Activated CD4-positive, alpha-beta memory T cell treated with anti-CD3 and anti-CD28 coated beads for 36 hours (primary cell): ENCODE data around the gene ZNF367. TPM values are rescaled to one million over a fixed set of nuclear protein-coding genes. Genes with fewer than 3 reads are reported as not detected.

ENCODE experiments used
- CTCF ChIA-PET: fragments of 350-600 bp; sonication (Branson Sonifier 250); formaldehyde crosslinking; loops from one replicate; lab custom pipeline; 2021; ENCODE audit warnings: antibody characterized with exemption, inconsistent platforms; lab: Charles Lee
- POLR2A ChIA-PET: fragments of 350-600 bp; sonication (Branson Sonifier 250); formaldehyde crosslinking; loops from one replicate; lab custom pipeline; 2021; ENCODE audit warnings: antibody characterized with exemption; lab: Charles Lee
- DNase-seq: peaks from one replicate; pipeline ENCODE4 v3.0.0-alpha.2; 2020
- H3K27ac Mint-ChIP-seq: one replicate; pipeline ENCODE4 v1.8.0; 2021; ENCODE audit warnings: mixed read lengths
- H3K27me3 Mint-ChIP-seq: one replicate; pipeline ENCODE4 v1.8.0; 2021; ENCODE audit warnings: mixed read lengths
- H3K36me3 Mint-ChIP-seq: one replicate; pipeline ENCODE4 v1.8.0; 2021; ENCODE audit warnings: mixed read lengths
- H3K4me1 Mint-ChIP-seq: one replicate; pipeline ENCODE4 v1.8.0; 2021; ENCODE audit warnings: low read depth, mixed read lengths
- H3K4me3 Mint-ChIP-seq: one replicate; pipeline ENCODE4 v1.8.0; 2021; ENCODE audit warnings: mild to moderate bottlenecking, mixed read lengths
- H3K9me3 Mint-ChIP-seq: one replicate; pipeline ENCODE4 v1.8.0; 2021; ENCODE audit warnings: mixed read lengths
- intact Hi-C: fragments of 100-400 bp; cut with micrococcal nuclease; formaldehyde crosslinking; loops from one replicate; pipeline ENCODE4 v1.15.1; 2023
- total RNA-seq, 2 experiments: library from RNA; stranded (reverse); gene quantifications; one replicate each; pipeline ENCODE4 v1.2.3, GENCODE V29; 2021

Gene ZNF367
- total RNA-seq, 2 experiments from 2014 or later = 29.0 to 30.1 TPM

- intact Hi-C loops = no loop called here
- Mint-ChIP-seq H3K4me1 (peaks cover 22% of the 10 kb centered on the region), H3K9me3 (no peaks in the 10 kb centered on the region), H3K27ac (no peak overlapping the region), H3K36me3 (peaks cover 37% of the 10 kb centered on the region), H3K4me3 (no peak overlapping the region), H3K27me3 (no peaks in the 10 kb centered on the region)
- DNase-seq = no peak
- CTCF ChIA-PET = interaction anchor here (0.9 to 1.6 kb wide), 2 partner anchors 78 to 172 kb away, joined by 3 to 5 read pairs; no protein-coding TSS in a partner anchor
- POLR2A ChIA-PET = no interaction called here
Observed at GRCh38 chr9:96394832-96395496, 23.2 kb downstream of the ZNF367 start.

DNA sequence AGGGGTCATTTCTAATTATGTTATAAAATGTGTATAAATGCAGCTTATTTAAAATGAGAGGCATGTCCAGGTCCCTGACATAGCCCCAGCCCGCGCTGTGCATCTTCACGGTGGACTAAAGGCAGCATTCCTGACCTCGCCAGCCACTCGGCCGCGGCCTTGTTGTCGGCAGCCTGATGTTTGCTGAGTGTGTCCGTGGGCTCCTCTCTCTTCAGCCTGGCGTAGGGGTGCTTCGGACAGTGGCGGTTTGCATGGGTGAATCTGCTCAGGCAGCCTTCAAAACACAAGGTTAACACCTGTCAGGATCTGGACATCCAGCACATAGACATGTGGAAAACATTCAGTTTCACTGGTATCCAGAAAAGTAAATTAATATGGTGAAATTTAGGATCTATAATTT lies 25.9 kb downstream of the ZNF367 start:
- intact Hi-C loops = no loop called here
- CTCF ChIA-PET = no interaction called here
- H3K36me3 Mint-ChIP-seq = peaks cover 42% of the 10 kb centered on the region
- no peak overlapping the region for H3K4me3 Mint-ChIP-seq
- DNase-seq = no peak
- POLR2A ChIA-PET = no interaction called here
- no peaks in the 10 kb centered on the region for H3K9me3 Mint-ChIP-seq
- no peak overlapping the region for H3K27ac Mint-ChIP-seq
- H3K27me3 Mint-ChIP-seq = no peaks in the 10 kb centered on the region
- H3K4me1 Mint-ChIP-seq = peaks cover 4% of the 10 kb centered on the region

GRCh38 chr9:96391021-96391765 lies 27.0 kb downstream of the ZNF367 start:
- Mint-ChIP-seq H3K36me3 (peaks cover 45% of the 10 kb centered on the region), H3K4me1 (peaks cover 4% of the 10 kb centered on the region), H3K4me3 (no peak overlapping the region), H3K27me3 (no peaks in the 10 kb centered on the region), H3K27ac (no peak overlapping the region), H3K9me3 (no peaks in the 10 kb centered on the region)
- intact Hi-C loops = no loop called here
- DNase-seq = no peak
- ChIA-PET POLR2A (no interaction called here), CTCF (no interaction called here)

- Mint-ChIP-seq H3K9me3 (no peaks in the 10 kb centered on the region), H3K36me3 (peaks cover 46% of the 10 kb centered on the region), H3K27me3 (no peaks in the 10 kb centered on the region), H3K4me3 (no peak overlapping the region), H3K4me1 (peaks cover 14% of the 10 kb centered on the region), H3K27ac (no peak overlapping the region)
- intact Hi-C loops = no loop called here
- ChIA-PET CTCF (interaction anchor here (0.8 kb wide), 1 partner anchor 60 kb away, joined by 3 read pairs; no protein-coding TSS in a partner anchor), POLR2A (no interaction called here)
- no peak for DNase-seq
Observed at GRCh38 chr9:96388144-96388543, 30.0 kb downstream of the ZNF367 start.

- intact Hi-C loops = no loop called here
- no peaks in the 10 kb centered on the region for H3K27me3 Mint-ChIP-seq
- ChIA-PET CTCF (no interaction called here), POLR2A (no interaction called here)
- H3K4me3 Mint-ChIP-seq = no peak overlapping the region
- no peak for DNase-seq
- no peaks in the 10 kb centered on the region for H3K9me3 Mint-ChIP-seq
- peaks cover 30% of the 10 kb centered on the region for H3K4me1 Mint-ChIP-seq
- no peak overlapping the region for H3K27ac Mint-ChIP-seq
- peaks cover 38% of the 10 kb centered on the region for H3K36me3 Mint-ChIP-seq
Observed at GRCh38 chr9:96386157-96386556, 32.0 kb downstream of the ZNF367 start.

DNA sequence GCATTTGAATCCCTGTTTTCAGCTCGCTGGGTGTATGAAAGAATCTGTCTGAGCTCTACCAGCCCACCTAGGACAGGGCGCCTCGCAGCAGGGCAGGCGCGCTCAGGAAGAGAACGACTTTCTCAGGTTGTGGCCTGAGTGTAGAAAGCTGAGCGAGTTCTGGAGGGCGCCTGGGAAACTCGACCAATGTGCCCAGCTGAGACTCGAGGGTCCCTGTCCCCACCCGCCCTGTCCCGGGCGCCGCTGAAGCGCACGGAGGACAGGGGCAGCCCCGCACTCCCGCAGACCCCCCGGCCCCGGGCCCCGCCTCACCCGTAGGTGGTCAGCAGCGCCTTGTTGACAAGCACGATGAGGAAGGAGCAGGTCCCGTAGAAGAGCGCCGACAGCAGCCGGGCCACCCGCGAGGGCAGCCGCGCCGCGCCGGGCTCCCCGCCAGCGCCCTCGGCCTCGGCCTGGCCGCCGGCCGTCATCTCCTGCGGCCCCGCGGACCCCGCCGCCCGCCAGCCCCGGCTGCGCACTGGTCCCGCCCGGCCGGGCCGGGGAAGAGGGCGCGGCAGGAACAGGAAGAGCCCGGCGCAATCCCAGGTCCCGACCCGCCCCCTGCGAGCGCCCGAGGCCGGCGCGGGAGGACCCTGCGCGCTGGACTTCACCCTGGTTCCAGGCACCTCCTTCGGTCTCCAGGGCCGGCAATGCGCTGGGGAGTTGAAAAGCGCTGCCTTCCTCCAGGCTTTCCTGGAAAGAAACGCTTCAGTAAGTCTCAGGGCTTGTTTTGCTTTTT lies 34.8 kb downstream of the ZNF367 start, which contains the start of gene SLC35D2:
SLC35D2 (minus strand) TSS at position 547 of the 778 bp plus-strand sequence; CDS start at position 470, 77 bp downstream.
- ChIA-PET POLR2A (interaction anchor here (1.1 kb wide), 1 partner anchor 11 kb away, joined by 3 read pairs; no protein-coding TSS in a partner anchor), CTCF (interaction anchor here (0.9 to 1.8 kb wide), 3 partner anchors 33 to 66 kb away, joined by 4 to 8 read pairs (median 4); no protein-coding TSS in a partner anchor)
- H3K27me3 Mint-ChIP-seq = no peaks in the 10 kb centered on the region
- H3K9me3 Mint-ChIP-seq = no peaks in the 10 kb centered on the region
- DNase-seq = peak; percentile 24
- intact Hi-C loops = loop anchor here (2.0 kb wide), 1 partner anchor 35 kb away; the partner anchor contains the start of gene ZNF367
- peaks cover 32% of the 10 kb centered on the region for H3K4me1 Mint-ChIP-seq
- peak within 1 kb of the TSS; percentile 78 for H3K4me3 Mint-ChIP-seq
- peak within 1 kb of the TSS; percentile 82 for H3K27ac Mint-ChIP-seq
- peaks cover 22% of the 10 kb centered on the region for H3K36me3 Mint-ChIP-seq

DNA sequence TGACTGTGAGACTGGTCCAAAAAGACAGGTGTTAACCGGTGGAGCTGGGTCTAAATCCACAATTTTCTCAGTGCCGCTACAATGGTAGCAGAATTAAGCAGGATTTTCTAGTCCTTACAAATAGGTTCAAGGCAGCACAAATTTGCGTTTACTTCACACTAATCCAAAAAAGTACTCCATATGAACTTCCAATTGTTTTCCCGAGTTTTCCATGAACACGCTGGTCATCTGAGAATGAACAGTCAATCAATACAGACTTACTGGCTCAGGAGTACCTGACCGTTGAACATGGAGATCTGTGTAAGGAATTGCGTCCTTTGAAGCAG lies 35.4 kb downstream of the ZNF367 start:
- intact Hi-C loops = loop anchor here (2.0 kb wide), 1 partner anchor 36 kb away; the partner anchor contains the start of gene ZNF367
- H3K4me1 Mint-ChIP-seq = peaks cover 32% of the 10 kb centered on the region
- POLR2A ChIA-PET = interaction anchor here (1.1 kb wide), 1 partner anchor 11 kb away, joined by 3 read pairs; no protein-coding TSS in a partner anchor
- H3K27ac Mint-ChIP-seq = no peak overlapping the region
- peaks cover 20% of the 10 kb centered on the region for H3K36me3 Mint-ChIP-seq
- H3K9me3 Mint-ChIP-seq = no peaks in the 10 kb centered on the region
- H3K27me3 Mint-ChIP-seq = no peaks in the 10 kb centered on the region
- DNase-seq = no peak
- CTCF ChIA-PET = interaction anchor here (0.9 to 1.8 kb wide), 3 partner anchors 34 to 66 kb away, joined by 4 to 8 read pairs (median 4); no protein-coding TSS in a partner anchor
- peak overlapping the region; percentile 71 for H3K4me3 Mint-ChIP-seq

DNA sequence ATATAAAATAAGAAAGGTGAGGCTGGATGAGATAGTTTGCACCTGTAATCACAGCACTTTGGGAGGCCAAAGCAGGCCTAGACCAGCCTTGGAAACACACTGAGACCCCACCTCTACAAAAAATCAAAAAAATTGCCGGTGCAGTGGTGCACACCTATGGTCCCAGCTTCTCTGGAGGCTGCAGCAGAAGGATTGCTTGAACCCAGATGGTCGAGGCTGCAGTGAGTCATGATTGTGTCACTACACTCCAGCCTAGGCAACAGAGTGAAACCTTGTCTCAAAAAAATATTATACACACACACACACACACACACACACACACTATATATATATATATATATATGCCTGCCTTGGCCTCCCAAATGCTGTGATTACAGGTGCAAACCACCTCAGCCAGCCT lies 36.0 kb downstream of the ZNF367 start:
- Mint-ChIP-seq H3K9me3 (no peaks in the 10 kb centered on the region), H3K27ac (no peak overlapping the region), H3K27me3 (no peaks in the 10 kb centered on the region), H3K4me3 (no peak overlapping the region), H3K36me3 (peaks cover 15% of the 10 kb centered on the region), H3K4me1 (peaks cover 32% of the 10 kb centered on the region)
- intact Hi-C loops = loop anchor here (2.0 kb wide), 1 partner anchor 37 kb away; the partner anchor contains the start of gene ZNF367
- ChIA-PET CTCF (interaction anchor here (0.9 to 1.8 kb wide), 4 partner anchors 34 to 65 kb away, joined by 4 to 8 read pairs (median 5); no protein-coding TSS in a partner anchor), POLR2A (no interaction called here)
- DNase-seq = peak; percentile 18

DNA sequence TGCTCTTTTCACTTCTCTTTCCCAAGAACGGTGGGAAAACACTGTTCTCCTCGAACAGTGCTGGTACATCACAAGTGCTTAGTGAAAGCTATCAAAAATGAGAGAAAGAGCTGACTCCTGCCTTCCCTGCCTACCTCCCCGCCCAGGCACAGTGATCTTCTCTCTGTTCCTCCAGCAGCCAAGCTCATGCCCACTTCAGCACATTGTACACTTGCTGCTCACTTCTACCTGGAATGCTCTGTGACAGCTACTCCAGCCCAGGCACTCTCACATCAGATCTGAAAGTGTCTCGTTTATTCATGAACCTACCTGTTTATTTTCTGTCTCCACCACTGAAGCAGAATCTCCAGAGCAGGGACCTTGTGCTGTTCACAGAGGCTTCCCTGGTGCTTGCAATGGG lies 36.5 kb downstream of the ZNF367 start:
- H3K27ac Mint-ChIP-seq = no peak overlapping the region
- H3K4me1 Mint-ChIP-seq = peaks cover 32% of the 10 kb centered on the region
- H3K36me3 Mint-ChIP-seq = peaks cover 12% of the 10 kb centered on the region
- POLR2A ChIA-PET = no interaction called here
- no peaks in the 10 kb centered on the region for H3K9me3 Mint-ChIP-seq
- H3K27me3 Mint-ChIP-seq = no peaks in the 10 kb centered on the region
- DNase-seq = no peak
- intact Hi-C loops = loop anchor here (2.0 kb wide), 1 partner anchor 37 kb away; the partner anchor contains the start of gene ZNF367
- H3K4me3 Mint-ChIP-seq = no peak overlapping the region
- CTCF ChIA-PET = interaction anchor here (1.6 to 1.8 kb wide), 3 partner anchors 54 to 64 kb away, joined by 4 to 8 read pairs (median 6); no protein-coding TSS in a partner anchor

GRCh38 chr9:96381125-96381524 lies 37.0 kb downstream of the ZNF367 start:
- Mint-ChIP-seq H3K9me3 (no peaks in the 10 kb centered on the region), H3K4me3 (no peak overlapping the region), H3K27ac (no peak overlapping the region), H3K4me1 (peaks cover 32% of the 10 kb centered on the region), H3K36me3 (peaks cover 10% of the 10 kb centered on the region), H3K27me3 (no peaks in the 10 kb centered on the region)
- intact Hi-C loops = no loop called here
- ChIA-PET POLR2A (no interaction called here), CTCF (interaction anchor here (1.6 kb wide), 1 partner anchor 53 kb away, joined by 6 read pairs; no protein-coding TSS in a partner anchor)
- DNase-seq = no peak

DNA sequence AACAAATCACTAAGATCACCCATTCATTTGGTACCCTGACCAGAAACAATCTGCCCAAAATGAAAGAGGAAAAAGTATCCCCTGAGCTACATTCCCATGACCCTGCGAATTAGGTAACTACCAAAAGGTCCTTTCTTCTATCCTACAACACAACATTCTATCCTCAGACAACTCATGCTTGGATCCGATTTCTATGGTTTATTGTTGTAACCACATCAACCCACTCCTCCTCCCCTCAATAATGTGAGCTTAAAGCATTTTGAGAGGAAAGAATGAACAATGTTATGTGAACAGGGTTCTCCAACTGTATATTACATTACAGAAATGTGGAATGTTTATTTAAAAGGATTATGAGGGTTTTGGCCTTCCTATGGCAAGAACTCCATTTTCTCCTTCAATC lies 38.7 kb downstream of the ZNF367 start:
- Mint-ChIP-seq H3K4me3 (no peak overlapping the region), H3K9me3 (no peaks in the 10 kb centered on the region), H3K4me1 (peaks cover 29% of the 10 kb centered on the region), H3K27ac (no peak overlapping the region), H3K36me3 (peaks cover 7% of the 10 kb centered on the region), H3K27me3 (no peaks in the 10 kb centered on the region)
- intact Hi-C loops = no loop called here
- ChIA-PET POLR2A (no interaction called here), CTCF (no interaction called here)
- no peak for DNase-seq
